NCI-H1930 (cell line): Measurements from ENCODE around the gene UROC1.
A peak's percentile ranks its signal among the peaks of the same experiment; 100 is the strongest.

Experiments used
- DNase-seq, 2 experiments: peaks; one replicate each; lab custom pipeline; 2025; lab: John Stamatoyannopoulos, UW

The UROC1 gene

DNA sequence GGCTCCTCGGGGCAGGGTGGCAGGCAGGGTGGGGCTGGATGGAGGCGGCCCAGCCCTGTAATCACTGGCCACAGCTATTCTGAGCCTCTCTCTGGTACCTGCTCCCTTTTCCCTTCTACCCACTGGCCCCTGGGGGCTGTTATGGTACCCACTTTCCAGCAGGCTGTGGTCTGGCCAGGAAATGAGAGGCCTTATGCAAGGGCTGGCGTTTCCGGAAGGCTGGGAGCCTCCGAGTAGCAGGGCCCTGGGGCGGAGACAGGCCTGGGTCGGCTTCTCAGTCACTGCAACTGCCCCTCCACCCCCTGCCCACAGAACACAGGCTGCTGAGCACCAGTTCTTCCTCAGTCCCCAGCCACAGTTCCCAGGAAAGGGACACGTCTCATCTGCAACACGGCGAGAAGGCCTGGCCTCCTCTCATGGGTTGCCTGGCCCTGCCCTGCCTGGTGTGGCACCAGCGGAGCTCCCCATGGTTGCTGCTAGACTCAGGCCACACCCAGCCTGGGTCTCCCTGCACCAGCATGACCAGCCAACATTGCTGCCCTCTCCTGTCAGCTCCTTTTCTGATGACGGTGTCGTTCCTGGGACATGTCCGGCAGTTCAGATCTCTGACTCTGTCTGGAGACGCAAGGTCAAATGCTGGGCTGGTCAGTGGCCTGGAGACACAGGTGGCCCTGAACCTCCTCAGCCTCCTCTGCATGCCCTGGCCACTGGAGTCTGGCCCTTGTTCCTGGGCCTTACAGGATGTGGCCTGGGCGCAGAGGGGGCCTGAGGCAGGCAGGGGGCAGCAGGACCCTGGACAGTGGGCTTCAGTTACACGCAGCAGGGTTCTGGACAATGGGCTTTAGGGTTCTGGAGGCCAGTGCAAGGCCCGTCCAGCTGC, 12.8 kb upstream of the UROC1 start:
- DNase-seq = no peak

DNA sequence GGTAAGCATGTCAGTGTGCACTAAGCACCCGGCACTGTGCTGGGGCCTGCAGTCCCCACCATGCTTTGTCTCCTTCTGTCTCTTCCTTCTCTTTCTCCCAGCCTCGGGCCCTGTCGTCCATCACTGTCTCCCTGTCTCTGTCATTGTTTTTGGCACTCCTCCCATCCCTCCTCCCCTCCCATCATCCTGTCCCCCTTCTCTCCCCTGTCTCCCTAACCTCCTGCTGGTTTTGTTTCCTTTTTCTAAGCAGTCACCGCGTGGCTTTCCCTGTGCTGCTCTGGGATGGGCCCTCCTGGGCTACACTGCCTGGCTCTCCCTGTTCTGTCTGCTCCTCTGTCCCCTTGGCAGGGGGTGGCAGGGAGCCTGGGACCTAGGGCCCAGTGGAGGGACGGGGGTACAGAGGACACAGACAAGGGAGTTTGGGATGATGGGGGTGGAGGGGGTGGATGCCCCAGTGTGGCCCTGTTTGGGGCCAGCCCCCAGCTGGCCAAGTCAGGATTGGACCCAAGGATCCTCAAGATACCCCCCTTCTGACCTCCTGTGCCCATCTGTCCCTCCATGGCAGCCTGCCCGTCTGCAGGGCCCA, 12.1 kb upstream of the UROC1 start:
- DNase-seq = no peak

DNA sequence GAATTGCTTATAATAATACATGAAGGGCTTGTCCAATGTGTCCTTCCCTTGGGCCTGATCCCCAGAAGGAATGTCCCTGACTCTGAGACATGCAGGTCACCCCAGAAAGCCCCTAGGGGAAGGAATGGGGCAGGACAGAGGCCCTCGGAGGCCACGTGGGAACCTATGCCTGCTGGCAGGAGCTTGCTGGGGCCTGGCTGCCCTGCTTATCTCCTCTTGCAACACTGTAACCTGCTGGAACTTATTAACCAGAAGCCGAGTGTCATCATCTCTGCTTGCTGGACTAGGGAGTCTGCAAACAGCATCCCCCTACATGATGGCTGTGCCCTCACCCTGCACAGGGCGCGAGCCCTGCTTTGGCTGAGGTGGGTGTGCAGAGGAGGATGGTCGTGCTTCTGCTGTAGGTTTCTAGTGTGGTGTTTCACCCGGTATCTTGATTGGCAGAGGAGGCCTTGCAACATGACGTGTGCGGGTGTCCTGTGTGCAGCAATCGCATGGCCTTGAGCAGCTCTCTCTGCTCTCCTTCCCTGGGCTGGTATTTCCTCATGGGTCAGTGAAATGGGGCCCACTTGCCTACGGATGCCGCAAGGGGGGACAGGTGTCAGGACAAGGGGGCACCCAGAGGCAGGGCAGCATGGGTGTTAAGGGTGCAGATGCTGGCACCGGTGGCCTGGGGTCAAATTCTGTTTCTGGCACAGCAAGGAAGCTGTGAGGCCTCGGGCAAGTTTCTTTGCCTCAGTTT, 11.4 kb upstream of the UROC1 start:
- DNase-seq = no peak

DNA sequence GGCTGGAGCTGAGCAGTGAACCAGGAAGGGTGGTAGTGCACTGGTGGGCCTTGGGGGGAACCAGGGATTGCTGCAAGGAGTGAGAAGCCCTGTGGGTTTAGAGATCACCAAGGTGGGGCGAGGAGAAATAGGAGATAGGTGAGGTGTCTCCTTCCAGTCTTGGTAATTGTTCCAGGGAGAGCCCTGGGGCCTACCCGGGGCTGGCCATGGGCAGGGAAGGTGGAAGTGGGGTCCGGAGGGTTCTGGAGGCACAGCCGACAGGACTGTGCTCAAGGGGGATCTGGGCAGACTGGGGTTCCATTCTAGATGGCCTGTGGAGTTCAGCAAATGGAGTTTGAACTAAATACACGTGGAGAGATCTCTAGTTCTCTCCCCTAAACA, 10.8 kb upstream of the UROC1 start:
- no peak for DNase-seq

DNA sequence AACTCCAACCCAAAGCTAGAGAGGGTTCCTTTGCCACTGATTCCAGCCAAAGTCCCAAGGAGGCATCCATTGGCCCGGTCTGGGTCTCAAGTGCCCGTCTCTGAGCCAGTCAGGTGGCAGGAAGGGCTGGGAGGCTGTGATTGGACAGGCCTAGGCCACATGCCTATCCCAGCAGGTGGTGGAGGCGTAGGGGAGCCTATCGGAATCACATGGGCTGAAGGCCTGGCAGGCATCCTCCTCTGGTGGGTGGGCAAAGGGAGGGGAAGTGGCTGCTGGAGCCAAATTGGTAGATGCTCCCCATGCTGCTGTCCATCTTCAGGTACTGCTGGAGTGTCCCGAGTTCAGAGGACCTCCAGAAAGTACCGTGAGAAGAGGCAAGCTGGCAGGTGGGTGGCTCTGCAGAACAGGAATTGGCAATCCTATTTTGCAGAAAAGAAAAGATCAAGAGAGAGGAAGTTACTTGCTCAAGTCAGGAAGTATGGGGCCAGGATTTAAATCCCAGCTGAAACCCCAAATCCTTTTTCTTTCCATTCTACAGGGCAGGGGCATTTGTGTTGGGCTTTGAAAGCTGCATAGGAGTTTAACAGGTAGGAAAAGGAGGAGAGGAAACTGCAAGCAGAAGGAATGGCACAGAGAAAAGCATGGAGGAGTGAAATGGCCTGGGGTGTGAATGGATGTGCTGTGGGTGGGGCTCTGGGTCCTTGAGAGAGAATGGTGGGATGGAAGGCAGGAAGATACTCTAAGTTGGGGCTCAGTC, 10.1 kb upstream of the UROC1 start:
- no peak for DNase-seq

DNA sequence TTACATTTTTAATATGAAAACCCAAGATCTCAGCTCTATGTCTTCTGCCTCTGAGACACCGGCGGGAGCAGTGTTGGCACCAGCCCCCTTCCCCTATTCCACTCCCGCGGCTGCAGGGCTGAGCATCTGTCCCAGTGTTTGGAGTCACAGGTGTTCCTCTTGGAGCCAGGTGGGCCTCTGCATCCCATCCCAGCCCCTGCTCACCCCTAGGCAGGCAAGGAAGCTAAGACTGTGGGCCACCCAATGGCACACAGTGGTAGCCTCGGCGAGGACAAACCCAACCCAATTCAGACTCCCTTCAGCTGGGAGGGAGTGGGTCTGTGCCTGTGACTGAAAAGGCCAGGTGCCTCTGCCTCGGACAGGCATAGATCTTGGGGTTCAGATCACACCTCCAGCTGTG, 9.4 kb upstream of the UROC1 start:
- no peak for DNase-seq

DNA sequence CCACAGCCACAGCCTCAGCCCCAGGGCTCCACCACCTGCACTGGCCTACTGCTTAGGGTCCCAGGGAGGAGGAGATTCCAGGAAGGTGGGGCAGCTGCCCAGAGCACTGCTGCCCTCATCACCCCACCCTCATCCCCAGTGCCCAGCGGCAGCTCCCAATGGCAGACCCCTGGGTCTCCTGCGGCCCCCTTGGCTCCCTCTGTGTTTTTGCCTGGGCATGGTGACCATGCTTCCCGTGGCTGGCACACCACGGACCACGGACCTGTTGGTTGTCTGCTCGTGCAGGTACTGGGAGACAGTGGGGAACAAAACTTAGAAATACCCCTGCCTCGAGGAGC, 9.1 kb upstream of the UROC1 start:
- DNase-seq = no peak

DNA sequence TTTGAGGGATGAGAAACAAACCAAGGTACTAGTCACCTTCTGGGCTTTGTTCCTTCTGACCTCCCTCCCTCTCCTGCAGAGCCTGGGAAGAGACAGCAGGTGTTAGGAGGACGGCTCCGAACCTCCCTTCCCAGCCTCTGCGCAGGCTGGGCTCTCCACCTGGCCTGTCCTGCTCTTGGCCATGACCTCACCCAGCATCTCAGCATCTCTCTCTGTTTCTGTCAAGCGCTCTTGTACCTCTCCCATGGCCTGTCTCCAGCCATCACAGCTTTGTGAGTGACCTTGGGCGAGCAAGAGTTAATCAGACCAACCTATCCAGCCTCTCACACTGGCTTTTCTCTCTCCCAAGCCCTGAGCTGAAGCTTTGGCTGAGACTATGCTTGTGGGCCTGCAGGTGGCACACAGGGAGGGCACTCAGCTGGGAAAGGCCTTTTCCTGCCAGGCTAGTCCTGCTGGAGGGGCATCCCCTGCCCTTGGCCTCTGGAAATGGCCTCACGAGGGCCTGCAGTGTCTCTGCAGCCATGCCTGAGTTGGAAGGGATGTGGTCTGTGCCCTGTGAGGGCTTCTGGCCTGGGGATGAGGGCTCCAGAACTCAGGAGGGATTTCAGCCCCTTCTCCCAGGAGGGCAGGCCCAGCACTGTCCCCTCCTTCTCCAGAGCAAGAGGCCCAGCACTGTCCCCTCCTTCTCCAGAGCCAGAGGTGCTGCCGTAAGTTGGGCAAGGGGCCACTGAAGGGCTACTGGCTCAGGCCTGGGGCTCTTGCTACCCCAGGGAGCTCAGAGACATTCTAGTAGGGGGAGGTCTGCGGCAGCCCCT, 8.5 kb upstream of the UROC1 start:
- no peak for DNase-seq

DNA sequence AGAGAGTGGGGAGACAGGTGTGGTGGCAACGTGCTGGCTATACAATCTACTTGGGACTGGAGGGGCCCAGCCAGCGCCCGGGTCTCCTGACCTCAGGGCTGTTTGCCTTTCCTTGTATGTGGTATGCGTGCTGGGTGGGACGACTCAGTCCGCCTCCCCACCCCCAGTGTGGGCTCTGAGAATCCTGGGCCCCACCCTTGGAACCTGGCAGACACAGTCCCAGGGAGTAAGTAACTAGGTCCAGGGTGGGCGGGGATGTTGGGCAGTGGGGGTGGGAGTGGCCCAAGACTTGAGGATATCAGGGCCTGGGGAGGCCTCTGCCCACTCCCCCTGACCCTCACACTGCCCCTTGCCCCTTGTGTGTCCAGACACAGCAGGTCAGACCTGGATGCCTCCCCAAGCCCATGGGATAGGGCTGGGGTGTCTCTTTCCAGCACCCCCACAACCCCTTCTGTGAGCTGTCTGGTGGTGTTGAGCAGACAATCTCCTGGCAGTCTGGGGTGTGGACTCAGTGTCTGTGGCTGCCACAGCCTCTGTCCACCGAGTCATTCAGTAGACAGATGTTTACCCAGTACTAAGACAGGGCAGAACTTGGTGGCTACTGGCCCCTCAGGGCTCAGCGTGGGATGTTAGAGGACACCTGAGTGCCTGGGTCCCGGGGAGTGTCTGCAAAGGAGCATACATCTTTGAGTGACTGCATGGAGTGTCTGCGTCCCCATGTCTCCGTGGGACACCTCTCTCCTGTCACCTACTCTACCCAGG, 7.7 kb upstream of the UROC1 start:
- DNase-seq = no peak

DNA sequence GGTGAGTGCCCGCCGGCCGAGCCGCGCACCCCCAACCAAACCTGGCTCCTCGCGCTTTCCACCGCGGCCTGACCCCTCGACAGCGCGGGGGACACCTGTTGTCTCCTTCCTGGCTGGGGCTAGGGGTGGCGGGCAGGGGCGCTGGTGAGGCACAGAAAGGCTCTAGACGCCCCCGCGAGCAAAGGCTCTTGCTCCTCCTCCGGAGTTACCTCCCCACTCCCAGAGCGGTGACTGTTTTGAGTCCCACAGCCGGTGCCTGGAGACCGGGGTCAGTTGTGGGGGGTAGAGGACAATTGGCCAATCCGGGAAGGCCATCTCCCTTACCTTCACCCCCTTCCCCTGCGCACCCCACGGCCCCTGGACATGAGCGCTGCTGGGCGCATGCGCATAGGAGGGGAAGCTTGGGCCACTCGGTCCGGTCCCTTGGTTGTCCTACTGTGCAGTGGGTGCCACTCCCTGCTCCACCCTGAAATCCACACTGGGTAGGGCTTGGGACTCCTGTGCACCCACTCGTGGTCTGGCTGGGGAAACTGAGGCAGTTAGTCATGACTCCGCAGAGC, 6.9 kb upstream of the UROC1 start:
- DNase-seq = peak in 1 of 2 experiments; percentile 6

DNA sequence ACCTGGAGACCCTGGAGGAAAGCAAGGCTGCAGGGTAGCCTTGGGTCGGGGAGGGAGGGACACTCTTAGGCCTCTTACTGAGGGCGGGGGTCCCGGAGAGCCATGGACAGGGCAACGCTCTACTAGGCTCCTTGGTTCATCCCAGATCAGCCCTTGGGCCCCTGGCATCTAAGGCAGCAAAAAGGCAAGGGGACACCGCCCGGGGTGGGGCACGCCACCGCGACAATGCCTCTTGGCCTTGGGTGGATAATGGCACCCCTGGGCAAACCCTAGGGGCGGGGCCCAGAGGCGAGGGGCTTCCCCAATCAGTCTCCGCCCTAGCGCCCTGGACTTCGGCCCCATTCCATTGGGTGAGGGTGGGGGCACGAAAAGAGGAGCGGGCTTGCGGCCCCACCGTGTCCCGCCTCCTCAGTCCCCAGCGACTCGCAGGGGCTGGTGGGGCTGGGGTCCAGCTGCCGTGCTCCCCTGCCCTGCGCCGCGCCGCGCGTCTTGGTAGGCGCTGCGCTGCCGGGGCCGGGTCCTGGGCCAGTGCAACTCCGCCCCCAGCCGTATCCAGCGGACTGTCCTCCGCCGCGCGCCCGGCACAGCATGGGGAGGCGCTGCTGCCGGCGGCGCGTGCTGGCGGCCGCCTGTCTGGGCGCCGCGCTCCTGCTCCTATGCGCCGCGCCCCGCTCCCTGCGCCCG, 6.3 kb upstream of the UROC1 start, which contains the start of gene CHST13:
Gene CHST13 (plus strand): TSS at position 411 of the 684 bp plus-strand sequence. CDS start 178 bp downstream, at position 589.
- DNase-seq = peak; percentile 14 to 66

DNA sequence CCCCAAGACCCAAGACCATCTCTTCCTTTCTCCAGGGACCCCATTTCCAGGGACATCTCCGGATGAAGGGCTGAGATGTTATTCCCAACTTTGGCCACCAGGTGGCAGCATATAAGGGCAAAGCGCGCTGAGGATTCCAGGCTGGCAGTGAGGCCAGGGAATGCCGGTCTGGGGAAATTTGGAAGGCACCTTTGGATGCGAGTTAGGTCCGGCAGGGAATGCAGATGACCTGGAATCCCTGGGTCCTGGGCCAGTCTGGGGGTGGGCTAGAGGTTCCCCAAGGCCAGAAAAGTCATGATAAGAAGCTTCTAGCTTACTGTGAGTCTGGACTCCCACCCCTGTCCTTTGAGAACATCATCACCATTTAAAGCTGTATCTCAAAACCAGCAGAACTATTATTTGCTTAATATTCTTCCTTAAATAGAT, 4.8 kb upstream of the UROC1 start:
- peak; percentile 17 to 51 for DNase-seq

DNA sequence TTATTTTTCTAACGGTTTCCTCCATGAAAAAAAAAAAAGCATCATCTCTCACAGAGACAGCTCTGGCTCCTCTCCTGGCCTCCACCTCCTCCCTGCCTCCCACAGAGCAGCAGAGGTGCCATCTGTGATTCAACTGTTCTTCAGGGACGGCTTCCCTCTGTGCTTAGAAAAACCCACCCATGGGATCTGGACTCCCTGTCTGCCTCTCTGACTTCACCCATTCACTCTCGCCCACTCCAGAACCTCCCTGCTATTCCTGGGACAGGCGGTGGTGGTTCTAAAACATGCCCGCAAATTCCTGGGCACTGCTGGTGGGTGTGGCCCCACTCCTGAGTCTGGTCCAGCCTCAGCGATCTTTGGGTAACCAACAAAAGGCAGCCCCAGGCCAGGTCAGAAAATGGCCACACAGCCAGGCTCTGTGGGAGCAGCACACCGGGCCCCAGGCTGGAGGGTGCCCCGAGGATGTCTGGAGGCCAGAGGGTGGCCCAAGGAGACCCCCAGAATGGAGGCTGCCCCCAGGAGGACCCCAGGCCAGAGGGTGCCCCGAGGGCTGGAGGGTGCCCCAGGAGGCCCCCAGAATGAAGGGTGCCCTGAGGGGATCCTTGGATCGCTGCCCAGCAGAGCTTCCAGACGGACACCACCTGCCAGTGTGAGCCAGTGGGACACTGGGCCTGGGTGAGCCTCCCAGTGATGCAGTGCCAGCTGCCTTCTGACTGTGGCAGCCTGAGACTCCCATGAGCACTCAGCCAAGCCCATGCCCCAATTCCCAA, 3.7 kb upstream of the UROC1 start:
- no peak for DNase-seq

DNA sequence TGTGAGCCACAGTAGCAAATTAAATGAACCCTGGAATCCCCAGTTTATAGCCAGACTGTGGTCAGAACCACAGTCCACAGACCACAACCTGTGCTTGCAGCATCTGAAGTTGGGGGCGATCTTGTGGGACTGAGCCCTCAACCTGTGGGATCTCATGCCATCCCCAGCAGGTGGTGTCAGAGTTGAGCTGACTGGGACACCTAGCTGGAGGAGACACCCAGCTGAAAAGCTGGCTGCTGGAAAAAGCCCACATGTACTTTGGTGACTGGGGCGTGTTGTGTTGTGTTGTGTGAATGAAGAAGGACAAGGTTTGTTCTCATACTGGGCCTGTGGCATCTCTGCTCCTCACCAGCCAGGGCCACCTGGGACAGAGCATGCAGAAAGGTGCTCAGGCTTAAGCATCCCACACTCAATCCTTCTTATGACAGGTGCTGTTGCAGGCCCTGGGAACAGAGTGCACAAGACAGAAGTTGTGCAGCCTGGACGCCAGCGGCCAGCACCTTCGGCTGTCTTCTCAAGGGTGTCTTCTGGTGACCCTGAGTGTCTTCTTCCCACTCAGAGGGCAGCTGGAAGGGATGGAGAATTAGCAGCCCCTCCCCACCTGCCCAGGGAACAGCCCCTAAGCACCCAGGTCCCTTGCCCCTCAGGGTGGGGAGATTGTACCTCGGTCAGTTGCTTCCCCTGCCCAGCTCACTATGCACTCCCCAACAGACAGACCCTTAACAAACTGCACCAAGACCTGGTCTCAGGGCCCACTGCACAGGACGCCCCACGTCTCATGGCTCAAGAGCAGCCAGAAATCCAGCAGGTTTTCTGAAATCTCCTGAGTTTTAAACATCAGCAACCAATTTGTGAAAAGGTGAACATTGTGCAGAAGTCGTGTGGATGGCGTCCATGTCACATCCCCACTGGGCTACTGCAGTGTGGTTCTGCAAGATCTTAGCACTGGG, 2.2 kb upstream of the UROC1 start:
- no peak for DNase-seq

DNA sequence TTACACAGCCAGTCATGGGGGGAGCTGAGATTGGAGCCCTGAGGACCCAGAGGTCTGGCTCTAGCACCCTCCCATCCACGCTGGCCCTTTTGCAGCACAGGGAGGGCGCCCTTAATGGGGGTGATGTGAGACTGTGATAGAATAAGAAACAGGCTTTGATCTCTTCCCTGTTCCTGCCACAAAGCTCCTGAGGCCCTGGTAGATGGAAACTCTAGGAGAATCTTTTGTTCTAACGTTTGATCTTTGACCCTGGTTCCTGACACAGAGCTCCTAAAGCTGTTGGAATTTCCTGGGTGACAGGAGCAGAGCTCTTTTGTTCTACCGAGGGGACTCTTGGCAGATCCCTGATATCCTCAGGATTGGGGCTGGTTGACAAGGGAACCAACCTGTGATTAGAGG, 1.2 kb upstream of the UROC1 start:
- no peak for DNase-seq

DNA sequence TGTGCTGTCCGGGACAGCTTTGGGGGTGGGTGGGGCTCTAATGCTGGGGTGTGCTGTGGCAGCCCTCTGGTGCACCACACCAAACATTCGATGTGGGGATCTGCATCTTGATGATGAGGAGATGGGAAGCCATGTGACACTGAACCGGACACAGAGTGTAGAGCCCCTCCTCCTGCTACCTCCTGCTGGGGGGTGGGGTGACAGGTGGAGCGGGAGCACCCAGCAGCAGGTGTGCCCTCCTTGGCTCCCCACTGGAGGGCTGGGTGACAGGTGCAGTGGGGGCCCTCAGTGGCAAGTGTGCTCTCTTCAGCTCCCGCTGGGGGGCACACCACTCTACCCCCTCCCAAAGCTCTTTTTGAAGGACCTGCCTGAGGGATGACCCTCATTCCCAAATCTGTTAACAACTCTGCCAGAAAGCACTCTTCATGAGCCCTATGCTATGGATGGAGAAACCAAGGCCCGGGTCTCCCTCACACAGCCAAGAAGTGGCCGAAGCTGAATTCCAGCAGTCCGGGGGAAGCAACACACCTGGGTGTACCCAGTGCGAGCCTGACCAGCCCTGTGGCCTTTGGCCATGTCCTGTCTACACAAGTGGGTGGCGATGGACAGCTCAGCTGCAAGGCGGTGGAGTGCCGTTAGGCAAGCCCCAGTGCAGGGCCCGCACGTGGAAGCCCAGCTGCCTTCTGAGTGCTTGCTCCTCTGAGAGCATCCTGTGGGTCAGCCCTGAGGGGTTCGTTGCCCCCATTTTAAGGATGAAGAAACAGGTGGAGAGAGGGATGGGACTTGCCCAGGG, 609 bp upstream of the UROC1 start:
- DNase-seq = no peak

DNA sequence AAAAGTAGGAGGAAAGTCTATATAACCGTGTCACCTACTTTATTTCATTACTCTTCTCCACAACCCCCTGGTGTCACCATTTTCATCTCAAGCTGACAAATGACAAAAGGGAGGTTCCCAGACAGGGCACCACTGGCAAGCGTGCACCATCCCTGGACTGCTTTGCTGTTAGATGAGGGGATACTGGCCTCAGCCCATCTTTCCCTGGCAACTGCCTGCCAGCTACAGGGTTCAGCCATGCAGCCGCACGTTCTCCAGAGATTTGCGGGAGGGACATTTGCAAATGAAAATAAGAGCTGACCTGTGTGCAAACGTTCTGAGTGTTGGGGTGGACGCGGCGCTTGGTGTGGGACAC, 660 bp downstream of the UROC1 start:
- no peak for DNase-seq
